K562 (cell line): Measurements from ENCODE around the gene APEX1. TPM values are rescaled to one million over a fixed set of nuclear protein-coding genes. Genes with fewer than 3 reads are reported as not detected.

Experiments
- ATAC-seq: fragments of 200-7000 bp; cut with Tn5 transposase; 3 replicates; pipeline ENCODE4 v1.9.1; 2020; ENCODE audit warnings: moderate library complexity
- BruUV-seq: library from RNA; stranded (reverse); fragments of 400-500 nt; replicated peaks from 2 replicates; lab custom pipeline; 2021; lab: Mats Ljungman, UMichigan
- CTCF ChIA-PET: fragments of 300-600 bp; formaldehyde crosslinking; extraction: SDS; loops from one replicate; lab custom pipeline; 2021; ENCODE audit warnings: low intra/inter-chr PET ratio; lab: Yijun Ruan, JAX
- POLR2A ChIA-PET: fragments of 300-600, 350-650 bp; sonication (Branson Sonifier 250); formaldehyde crosslinking; extraction: SDS; loops from one replicate; lab custom pipeline; 2021; ENCODE audit warnings: antibody characterized with exemption, inconsistent platforms; lab: Yijun Ruan, JAX
- DNase-seq, 4 experiments: peaks; one replicate each; pipeline versions ENCODE4 v3.0.0 to v3.0.0-alpha.2; 2011 to 2018; ENCODE audit warnings: low spot score in 3 of 4, mixed read lengths in 3 of 4; ENCODE audit errors: extremely low read depth in 1 of 4
- FAIRE-seq: peaks from 2 replicates; lab custom pipeline; 2011; peaks lifted over from hg19 to GRCh38; lab: Jason Lieb, UNC
- H2AFZ ChIP-seq: 2 replicates; pipeline ENCODE4 v1.6.0; 2011; ENCODE audit warnings: low read depth, low read length, control low read depth, inconsistent platforms
- H3K27ac ChIP-seq: fragments of 200-600 bp; 3 replicates; pipeline ENCODE4 v1.8.0; 2011; ENCODE audit warnings: low read depth, mild to moderate bottlenecking, control low read depth, inconsistent platforms, low read length, moderate library complexity, mixed read lengths; ENCODE audit errors: extremely low read depth
- H3K27me3 ChIP-seq, 2 experiments: fragments of 300-600 bp in 1 of 2; 2 replicates in 1 of 2; 3 replicates in 1 of 2; pipeline versions ENCODE4 v1.6.0 to v1.8.0; 2011; ENCODE audit warnings: inconsistent platforms in 2 of 2, low read length in 2 of 2, mild to moderate bottlenecking in 1 of 2, mixed read lengths in 1 of 2, moderate library complexity in 1 of 2; ENCODE audit not compliant: control insufficient read depth in 2 of 2, insufficient read depth in 2 of 2
- H3K36me3 ChIP-seq: fragments of 300-600 bp; 3 replicates; pipeline ENCODE4 v1.8.0; 2011; ENCODE audit warnings: mild to moderate bottlenecking, low read length, inconsistent platforms; ENCODE audit not compliant: control insufficient read depth, insufficient read depth
- H3K4me1 ChIP-seq, 2 experiments: fragments of 200-600 bp in 1 of 2; replicated peaks in 1 of 2; 2 replicates in 1 of 2; 3 replicates in 1 of 2; pipeline versions ENCODE4 v1.5.1 to v1.8.0; 2011; ENCODE audit warnings: inconsistent platforms in 2 of 2, low read length in 2 of 2, mild to moderate bottlenecking in 1 of 2, mixed read lengths in 1 of 2, moderate library complexity in 1 of 2; ENCODE audit not compliant: control insufficient read depth in 2 of 2, insufficient read depth in 2 of 2
- H3K4me2 ChIP-seq: 2 replicates; pipeline ENCODE4 v1.6.1; 2011; ENCODE audit warnings: low read length, control low read depth, inconsistent platforms, mixed read lengths; ENCODE audit not compliant: insufficient read depth
- H3K4me3 ChIP-seq: fragments of 200-600 bp; sonication (generic), shearing (Covaris generic); 2 replicates; pipeline ENCODE4 v1.5.1; 2016; ENCODE audit warnings: control low read depth, inconsistent platforms
- H3K79me2 ChIP-seq: fragments of 200-600 bp; 3 replicates; pipeline ENCODE4 v1.8.0; 2011; ENCODE audit warnings: low read length, inconsistent platforms; ENCODE audit not compliant: control insufficient read depth, insufficient read depth
- H3K9ac ChIP-seq, 2 experiments: 2 replicates each; pipeline versions ENCODE4 v1.6.0 to v1.6.1; 2011; ENCODE audit warnings: low read depth in 2 of 2, low read length in 2 of 2, control low read depth in 1 of 2, inconsistent platforms in 1 of 2, mild to moderate bottlenecking in 1 of 2, mixed read lengths in 1 of 2; ENCODE audit not compliant: insufficient read depth in 1 of 2
- H3K9me1 ChIP-seq: one replicate; pipeline ENCODE4 v1.6.0; 2011; ENCODE audit warnings: inconsistent platforms, mild to moderate bottlenecking, low read length, moderate library complexity; ENCODE audit not compliant: control insufficient read depth, insufficient read depth
- H3K9me3 ChIP-seq: replicated peaks from 2 replicates; pipeline ENCODE4 v1.5.1; 2011; ENCODE audit warnings: low read depth, low read length, inconsistent platforms; ENCODE audit not compliant: control insufficient read depth, insufficient read depth
- H4K20me1 ChIP-seq: replicated peaks from 2 replicates; pipeline ENCODE4 v1.6.1; 2011; ENCODE audit warnings: low read length, inconsistent platforms, mixed read lengths; ENCODE audit not compliant: control insufficient read depth, insufficient read depth
- FOXJ2 ChIP-seq: fragments of 200-800 bp; sonication (Bioruptor generic); IDR thresholded peaks from 2 replicates; pipeline ENCODE4 v1.6.1; 2016; ENCODE audit warnings: missing genetic modification characterization, missing compliant biosample characterization
- GTF2A2 ChIP-seq: IDR thresholded peaks from 2 replicates; pipeline ENCODE4 v1.6.1; 2016; ENCODE audit warnings: mild to moderate bottlenecking, missing genetic modification characterization, missing compliant biosample characterization
- KAT2B ChIP-seq: IDR thresholded peaks from one replicate; pipeline ENCODE4 v1.6.1; 2012; ENCODE audit warnings: low read depth, mild to moderate bottlenecking, control low read depth, inconsistent platforms, low read length, moderate library complexity
- SMAD4 ChIP-seq: fragments of 250-450 bp; sonication (Bioruptor Pico); conservative IDR thresholded peaks from 2 replicates; pipeline ENCODE4 v1.8.0; 2021; ENCODE audit warnings: inconsistent platforms, mild to moderate bottlenecking, moderate library complexity
- STAT5B ChIP-seq: fragments of 250-450 bp; sonication (Bioruptor Pico); IDR thresholded peaks from 2 replicates; pipeline ENCODE4 v1.8.0; 2021; ENCODE audit warnings: mild to moderate bottlenecking, inconsistent platforms
- TAF9B ChIP-seq: fragments of 450-650 bp; IDR thresholded peaks from 2 replicates; pipeline ENCODE4 v1.6.1; 2018; ENCODE audit warnings: mild to moderate bottlenecking; ENCODE audit not compliant: partially characterized antibody
- TCF7L2 ChIP-seq: fragments of 150-350 bp; IDR thresholded peaks from 2 replicates; pipeline ENCODE4 v1.6.1; 2016; ENCODE audit warnings: low read depth, mild to moderate bottlenecking, low read length, moderate library complexity
- XRCC3 ChIP-seq: fragments of 450-650 bp; IDR thresholded peaks from 2 replicates; pipeline ENCODE4 v1.6.1; 2017; ENCODE audit warnings: mild to moderate bottlenecking, moderate library complexity
- ZNF224 ChIP-seq: sonication (generic); formaldehyde crosslinking; IDR thresholded peaks from 2 replicates; pipeline ENCODE4 v1.8.0; 2022; ENCODE audit warnings: mild to moderate bottlenecking, missing genetic modification reagents
- ZNF23 ChIP-seq: fragments of 250-450 bp; sonication (Bioruptor Pico); IDR thresholded peaks from 2 replicates; pipeline ENCODE4 v1.4.0; 2020; ENCODE audit warnings: mild to moderate bottlenecking
- WGBS: fragments of 100-300 bp; shearing (Covaris generic); methylation state at CpG from one replicate; pipeline ENCODE4 v1.1.6; 2016; ENCODE audit warnings: low coverage, mixed read lengths; ENCODE audit not compliant: insufficient coverage; ENCODE audit errors: missing lambda C conversion rate; 5-methylcytosine and 5-hydroxymethylcytosine counted together
- in situ Hi-C: fragments of 300-500 bp; cut with MboI; formaldehyde crosslinking; loops from 4 replicates; pipeline ENCODE4 v1.15.0; 2018; ENCODE audit warnings: inconsistent platforms, mixed read lengths
- intact Hi-C: fragments of 100-400 bp; cut with micrococcal nuclease; formaldehyde crosslinking; loops from 2 replicates; pipeline ENCODE4 v1.14.2; 2022
- polyA plus RNA-seq, 8 experiments: library from polyadenylated mRNA; depleted of rRNA in 4 of 8; stranded (reverse) in 5 of 8; unstranded in 3 of 8; fragments of >200 nt; fragmentation: Nextera tagmentation in 2 of 8; fragmentation: Illumina TruSeq in 1 of 8; extraction: Ambion mirVana in 2 of 8; extraction: Trizol in 1 of 8; gene quantifications; 2 replicates each; pipeline versions ENCODE4 v1.2.1 to v1.2.3, GENCODE V29; 2011 to 2014; ENCODE audit warnings: inconsistent platforms in 1 of 8, missing spikeins in 1 of 8
- total RNA-seq, 7 experiments: library from RNA; depleted of rRNA in 6 of 7; stranded (reverse); fragments of >200 nt in 6 of 7; fragmentation: Illumina TruSeq in 2 of 7; extraction: Trizol in 2 of 7; gene quantifications; 2 replicates each; pipeline versions ENCODE4 v1.2.1 to v1.2.3, GENCODE V29; 2011 to 2021; ENCODE audit warnings: low replicate concordance in 1 of 7
- TF ChIP-seq, protein P1 (sequence below): sonication (generic); formaldehyde crosslinking; IDR thresholded peaks from 2 replicates; pipeline ENCODE4 v1.8.1; 2023; ENCODE audit warnings: mild to moderate bottlenecking, missing genetic modification reagents
- TF ChIP-seq, protein P2 (sequence below): fragments of 450-650 bp; IDR thresholded peaks from 2 replicates; pipeline ENCODE4 v1.6.1; 2016
- TF ChIP-seq, protein P3 (sequence below): sonication (generic); formaldehyde crosslinking; IDR thresholded peaks from 2 replicates; pipeline ENCODE4 v1.8.0; 2023; ENCODE audit warnings: mild to moderate bottlenecking, missing genetic modification reagents
- TF ChIP-seq, protein P4 (sequence below): fragments of 450-650 bp; formaldehyde crosslinking; conservative IDR thresholded peaks from 2 replicates; pipeline ENCODE4 v1.4.0; 2022; ENCODE audit warnings: mild to moderate bottlenecking, missing genetic modification characterization

The APEX1 gene
- total and polyA plus RNA-seq, 9 of the 15 experiments (the other 6 are each of a cell fraction or from before 2014, with no cell fraction given): 50.2 to 274 (median 158) TPM

DNA sequence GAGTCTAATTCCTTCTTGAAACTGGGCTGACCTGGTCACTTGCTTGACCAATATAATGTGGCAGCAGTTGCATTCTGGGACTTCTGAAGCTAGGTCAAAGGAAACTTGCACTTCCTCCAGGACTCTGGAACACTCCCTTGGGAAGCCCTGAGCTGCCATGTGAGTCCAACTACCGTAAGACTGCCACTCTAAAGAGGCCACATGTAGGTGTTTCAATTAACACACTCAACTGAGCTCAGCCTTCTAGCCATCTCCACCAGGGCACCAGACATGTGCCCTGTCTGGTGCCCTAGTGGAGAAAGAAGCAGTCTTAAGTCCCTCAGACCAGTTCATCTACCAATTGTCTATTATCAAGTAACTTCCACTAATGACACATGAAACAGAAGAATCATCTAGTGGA is 35.6 kb upstream of the APEX1 start:
- FAIRE-seq: no peak
- H3K27ac ChIP-seq: no peak overlapping the region
- DNase-seq: no peak
- H3K9me1 ChIP-seq: no peaks in the 10 kb centered on the region
- H3K4me1 ChIP-seq: peaks cover 0 to 8% of the 10 kb centered on the region in 2 experiments; a peak in 3 of 5 replicates
- no peak for TF ChIP-seq ZNF23 (CRISPR knock-in tag)
- TF ChIP-seq STAT5B (CRISPR knock-in tag): no peak
- no peak for TF ChIP-seq TCF7L2
- no peak for TF ChIP-seq XRCC3
- TF ChIP-seq, protein P1, sequence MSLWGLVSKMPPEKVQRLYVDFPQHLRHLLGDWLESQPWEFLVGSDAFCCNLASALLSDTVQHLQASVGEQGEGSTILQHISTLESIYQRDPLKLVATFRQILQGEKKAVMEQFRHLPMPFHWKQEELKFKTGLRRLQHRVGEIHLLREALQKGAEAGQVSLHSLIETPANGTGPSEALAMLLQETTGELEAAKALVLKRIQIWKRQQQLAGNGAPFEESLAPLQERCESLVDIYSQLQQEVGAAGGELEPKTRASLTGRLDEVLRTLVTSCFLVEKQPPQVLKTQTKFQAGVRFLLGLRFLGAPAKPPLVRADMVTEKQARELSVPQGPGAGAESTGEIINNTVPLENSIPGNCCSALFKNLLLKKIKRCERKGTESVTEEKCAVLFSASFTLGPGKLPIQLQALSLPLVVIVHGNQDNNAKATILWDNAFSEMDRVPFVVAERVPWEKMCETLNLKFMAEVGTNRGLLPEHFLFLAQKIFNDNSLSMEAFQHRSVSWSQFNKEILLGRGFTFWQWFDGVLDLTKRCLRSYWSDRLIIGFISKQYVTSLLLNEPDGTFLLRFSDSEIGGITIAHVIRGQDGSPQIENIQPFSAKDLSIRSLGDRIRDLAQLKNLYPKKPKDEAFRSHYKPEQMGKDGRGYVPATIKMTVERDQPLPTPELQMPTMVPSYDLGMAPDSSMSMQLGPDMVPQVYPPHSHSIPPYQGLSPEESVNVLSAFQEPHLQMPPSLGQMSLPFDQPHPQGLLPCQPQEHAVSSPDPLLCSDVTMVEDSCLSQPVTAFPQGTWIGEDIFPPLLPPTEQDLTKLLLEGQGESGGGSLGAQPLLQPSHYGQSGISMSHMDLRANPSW (CRISPR knock-in tag): no peak
- TF ChIP-seq, protein P2, sequence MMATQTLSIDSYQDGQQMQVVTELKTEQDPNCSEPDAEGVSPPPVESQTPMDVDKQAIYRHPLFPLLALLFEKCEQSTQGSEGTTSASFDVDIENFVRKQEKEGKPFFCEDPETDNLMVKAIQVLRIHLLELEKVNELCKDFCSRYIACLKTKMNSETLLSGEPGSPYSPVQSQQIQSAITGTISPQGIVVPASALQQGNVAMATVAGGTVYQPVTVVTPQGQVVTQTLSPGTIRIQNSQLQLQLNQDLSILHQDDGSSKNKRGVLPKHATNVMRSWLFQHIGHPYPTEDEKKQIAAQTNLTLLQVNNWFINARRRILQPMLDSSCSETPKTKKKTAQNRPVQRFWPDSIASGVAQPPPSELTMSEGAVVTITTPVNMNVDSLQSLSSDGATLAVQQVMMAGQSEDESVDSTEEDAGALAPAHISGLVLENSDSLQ: no peak
- no peak for TF ChIP-seq FOXJ2 (tag)
- no peak for TF ChIP-seq SMAD4 (CRISPR knock-in tag)
- TF ChIP-seq TAF9B: no peak
- TF ChIP-seq ZNF224: no peak
- TF ChIP-seq KAT2B: no peak
- TF ChIP-seq, protein P3, sequence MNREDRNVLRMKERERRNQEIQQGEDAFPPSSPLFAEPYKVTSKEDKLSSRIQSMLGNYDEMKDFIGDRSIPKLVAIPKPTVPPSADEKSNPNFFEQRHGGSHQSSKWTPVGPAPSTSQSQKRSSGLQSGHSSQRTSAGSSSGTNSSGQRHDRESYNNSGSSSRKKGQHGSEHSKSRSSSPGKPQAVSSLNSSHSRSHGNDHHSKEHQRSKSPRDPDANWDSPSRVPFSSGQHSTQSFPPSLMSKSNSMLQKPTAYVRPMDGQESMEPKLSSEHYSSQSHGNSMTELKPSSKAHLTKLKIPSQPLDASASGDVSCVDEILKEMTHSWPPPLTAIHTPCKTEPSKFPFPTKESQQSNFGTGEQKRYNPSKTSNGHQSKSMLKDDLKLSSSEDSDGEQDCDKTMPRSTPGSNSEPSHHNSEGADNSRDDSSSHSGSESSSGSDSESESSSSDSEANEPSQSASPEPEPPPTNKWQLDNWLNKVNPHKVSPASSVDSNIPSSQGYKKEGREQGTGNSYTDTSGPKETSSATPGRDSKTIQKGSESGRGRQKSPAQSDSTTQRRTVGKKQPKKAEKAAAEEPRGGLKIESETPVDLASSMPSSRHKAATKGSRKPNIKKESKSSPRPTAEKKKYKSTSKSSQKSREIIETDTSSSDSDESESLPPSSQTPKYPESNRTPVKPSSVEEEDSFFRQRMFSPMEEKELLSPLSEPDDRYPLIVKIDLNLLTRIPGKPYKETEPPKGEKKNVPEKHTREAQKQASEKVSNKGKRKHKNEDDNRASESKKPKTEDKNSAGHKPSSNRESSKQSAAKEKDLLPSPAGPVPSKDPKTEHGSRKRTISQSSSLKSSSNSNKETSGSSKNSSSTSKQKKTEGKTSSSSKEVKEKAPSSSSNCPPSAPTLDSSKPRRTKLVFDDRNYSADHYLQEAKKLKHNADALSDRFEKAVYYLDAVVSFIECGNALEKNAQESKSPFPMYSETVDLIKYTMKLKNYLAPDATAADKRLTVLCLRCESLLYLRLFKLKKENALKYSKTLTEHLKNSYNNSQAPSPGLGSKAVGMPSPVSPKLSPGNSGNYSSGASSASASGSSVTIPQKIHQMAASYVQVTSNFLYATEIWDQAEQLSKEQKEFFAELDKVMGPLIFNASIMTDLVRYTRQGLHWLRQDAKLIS: no peak
- TF ChIP-seq, protein P4, sequence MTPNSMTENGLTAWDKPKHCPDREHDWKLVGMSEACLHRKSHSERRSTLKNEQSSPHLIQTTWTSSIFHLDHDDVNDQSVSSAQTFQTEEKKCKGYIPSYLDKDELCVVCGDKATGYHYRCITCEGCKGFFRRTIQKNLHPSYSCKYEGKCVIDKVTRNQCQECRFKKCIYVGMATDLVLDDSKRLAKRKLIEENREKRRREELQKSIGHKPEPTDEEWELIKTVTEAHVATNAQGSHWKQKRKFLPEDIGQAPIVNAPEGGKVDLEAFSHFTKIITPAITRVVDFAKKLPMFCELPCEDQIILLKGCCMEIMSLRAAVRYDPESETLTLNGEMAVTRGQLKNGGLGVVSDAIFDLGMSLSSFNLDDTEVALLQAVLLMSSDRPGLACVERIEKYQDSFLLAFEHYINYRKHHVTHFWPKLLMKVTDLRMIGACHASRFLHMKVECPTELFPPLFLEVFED (CRISPR knock-in tag): no peak
- TF ChIP-seq GTF2A2 (tag): no peak
- no peaks in the 10 kb centered on the region for H3K27me3 ChIP-seq
- WGBS: 40% methylated on average over 1 of the region's 1 CpG
- H3K9me3 ChIP-seq: no peaks in the 10 kb centered on the region
- H4K20me1 ChIP-seq: no peaks in the 10 kb centered on the region
- no peak overlapping the region for H3K4me3 ChIP-seq
- no peak overlapping the region for H3K4me2 ChIP-seq
- H3K79me2 ChIP-seq: no peaks in the 10 kb centered on the region
- no peaks in the 10 kb centered on the region for H3K36me3 ChIP-seq
- no peak for ATAC-seq
- intact Hi-C loops: no loop called here
- in situ Hi-C loops: loop anchor here (10.0 kb wide), 1 partner anchor 185 kb away; no protein-coding TSS in a partner anchor
- H3K9ac ChIP-seq: no peak overlapping the region
- BruUV-seq: no TSS peak
- H2AFZ ChIP-seq: no peak overlapping the region
- ChIA-PET POLR2A (no interaction called here), CTCF (no interaction called here)
